Measurements from ENCODE around the gene LAIR1.
"Not testable (repeated sequence)": the region's sequence is repeated elsewhere in the genome, so short reads cannot be mapped to it uniquely, and the experiment has no call there.

DNA sequence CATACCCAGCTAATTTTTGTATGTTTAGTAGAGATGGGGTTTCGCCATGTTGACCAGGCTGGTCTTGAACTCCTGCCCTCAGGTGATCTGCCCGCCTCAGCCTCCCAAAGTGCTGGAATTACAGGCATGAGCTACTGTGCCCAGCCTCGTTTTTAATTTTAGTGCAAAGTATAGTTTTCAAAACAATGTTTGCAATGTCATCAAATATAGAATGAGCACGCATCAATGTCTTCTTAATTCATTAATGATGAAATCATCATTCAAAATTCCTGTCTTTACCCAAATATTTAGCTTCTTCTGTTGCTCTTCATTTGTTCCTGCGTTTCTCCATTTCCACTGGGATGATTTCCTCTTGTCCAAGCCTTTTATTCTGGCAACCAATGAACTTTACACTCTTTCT, 6.7 kb upstream of the LAIR1 start:
- TF ChIP-seq, protein P1, sequence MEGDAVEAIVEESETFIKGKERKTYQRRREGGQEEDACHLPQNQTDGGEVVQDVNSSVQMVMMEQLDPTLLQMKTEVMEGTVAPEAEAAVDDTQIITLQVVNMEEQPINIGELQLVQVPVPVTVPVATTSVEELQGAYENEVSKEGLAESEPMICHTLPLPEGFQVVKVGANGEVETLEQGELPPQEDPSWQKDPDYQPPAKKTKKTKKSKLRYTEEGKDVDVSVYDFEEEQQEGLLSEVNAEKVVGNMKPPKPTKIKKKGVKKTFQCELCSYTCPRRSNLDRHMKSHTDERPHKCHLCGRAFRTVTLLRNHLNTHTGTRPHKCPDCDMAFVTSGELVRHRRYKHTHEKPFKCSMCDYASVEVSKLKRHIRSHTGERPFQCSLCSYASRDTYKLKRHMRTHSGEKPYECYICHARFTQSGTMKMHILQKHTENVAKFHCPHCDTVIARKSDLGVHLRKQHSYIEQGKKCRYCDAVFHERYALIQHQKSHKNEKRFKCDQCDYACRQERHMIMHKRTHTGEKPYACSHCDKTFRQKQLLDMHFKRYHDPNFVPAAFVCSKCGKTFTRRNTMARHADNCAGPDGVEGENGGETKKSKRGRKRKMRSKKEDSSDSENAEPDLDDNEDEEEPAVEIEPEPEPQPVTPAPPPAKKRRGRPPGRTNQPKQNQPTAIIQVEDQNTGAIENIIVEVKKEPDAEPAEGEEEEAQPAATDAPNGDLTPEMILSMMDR (conservative IDR thresholded peaks at IDR 0.05 in 1 of 2, IDR thresholded peaks at IDR 0.05 in 1 of 2; ENCODE audit: extremely low read depth in 1 of 2, insufficient read depth in 1 of 2, low read depth in 1 of 2, low read length in 2 of 2) = not testable (repeated sequence)
- TF ChIP-seq EZH2 (IDR thresholded peaks at IDR 0.05; ENCODE audit: borderline replicate concordance, low read length) = not testable (repeated sequence)

Measured in mammary epithelial cell (primary cell).